HG02970 (cell line): Measurements from ENCODE around the gene REM2.

Experiments used
- ATAC-seq: cut with Tn5 transposase; IDR thresholded peaks from one replicate; pipeline ENCODE4 v1.9.1; 2021; ENCODE audit warnings: mild to moderate bottlenecking, moderate library complexity, moderate number of reproducible peaks; ENCODE audit not compliant: unreplicated experiment, low FRiP score

Gene REM2

GRCh38 chr14:22883173-22883976, at the start of gene REM2:
Gene REM2 (plus strand): TSS chr14:22883222. CDS start chr14:22883288, 66 bp downstream.
- no peak for ATAC-seq

DNA sequence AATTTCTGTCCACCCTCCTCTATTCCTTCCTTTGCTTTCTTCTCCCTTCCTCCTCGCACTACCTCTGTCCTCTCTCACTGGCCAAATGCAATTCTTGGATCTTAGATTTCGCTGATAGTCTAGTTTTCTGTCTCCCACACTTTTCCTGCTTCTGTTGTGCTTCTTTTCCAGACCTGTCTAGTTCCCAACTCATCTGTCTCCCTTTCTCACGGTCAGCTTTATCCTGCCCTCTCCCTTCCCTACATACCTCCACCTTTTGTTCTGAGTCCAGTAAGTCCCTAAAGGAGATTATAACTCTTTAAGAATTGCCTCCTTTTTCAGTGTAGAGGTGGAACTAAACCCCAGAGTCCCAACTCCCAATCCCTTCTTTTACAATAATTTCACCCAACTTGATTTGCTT, 47.5 kb upstream of the REM2 start:
- no peak for ATAC-seq

- ATAC-seq, result no peak
Observed at GRCh38 chr14:22836301-22837113, 46.5 kb upstream of the REM2 start, which contains the start of gene MMP14. Gene MMP14 (plus strand): TSS chr14:22836585. CDS start chr14:22836818, 233 bp downstream.

- no peak for ATAC-seq
Observed at GRCh38 chr14:22837114-22837749, 45.8 kb upstream of the REM2 start.

- ATAC-seq, result no peak
Observed at GRCh38 chr14:22837750-22838538, 45.1 kb upstream of the REM2 start.

DNA sequence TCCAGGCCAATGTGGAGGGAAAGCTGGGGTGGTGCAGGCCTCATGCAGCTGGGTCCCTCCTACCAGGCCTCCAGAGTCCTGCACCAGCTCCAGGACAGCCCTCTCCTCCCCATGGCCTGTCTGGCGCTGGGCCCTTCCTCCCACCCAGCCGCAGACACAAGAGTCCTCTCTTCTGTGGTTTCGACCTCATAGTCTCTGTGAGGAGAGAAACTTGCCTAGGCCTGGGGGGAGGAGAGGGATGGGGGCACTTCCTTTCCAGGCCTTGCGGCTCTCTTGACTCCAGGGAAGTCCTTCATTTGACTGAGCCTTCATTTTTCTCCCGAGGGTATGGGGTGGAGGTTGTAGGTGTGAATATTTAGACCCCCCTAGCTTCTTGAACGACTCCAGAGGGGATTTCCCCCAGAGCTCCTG, 44.4 kb upstream of the REM2 start:
- ATAC-seq, result no peak

DNA sequence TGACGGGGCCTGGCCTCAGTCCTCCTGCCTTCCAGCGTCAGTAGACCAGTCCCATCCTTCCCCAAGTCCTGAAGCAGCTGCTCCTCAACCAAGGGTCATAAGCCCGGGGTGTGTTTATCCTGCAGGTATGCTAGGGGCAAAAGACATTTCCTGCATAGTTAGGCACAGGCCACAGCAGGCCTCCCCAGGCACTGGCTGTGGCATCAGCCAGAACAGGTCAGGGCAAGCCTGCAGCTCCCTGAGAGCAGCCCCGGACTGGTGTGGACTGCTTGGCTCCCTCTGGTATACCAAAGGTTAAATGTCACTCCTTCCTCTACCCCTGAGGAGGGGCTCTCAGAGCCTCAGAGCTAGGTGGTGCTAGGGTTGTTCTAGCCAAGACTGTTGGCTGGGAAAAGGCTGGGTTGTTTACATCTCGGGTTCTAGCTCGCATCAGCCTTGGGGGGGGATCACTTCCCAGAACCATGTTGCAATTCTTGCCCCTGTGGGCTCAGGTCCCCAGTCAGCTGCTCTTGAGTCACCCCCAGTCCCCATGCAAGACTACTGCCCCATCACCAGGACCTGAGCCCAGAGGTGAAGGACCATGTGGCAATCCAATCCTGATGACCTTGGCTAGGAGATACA, 43.8 kb upstream of the REM2 start:
- no peak for ATAC-seq

DNA sequence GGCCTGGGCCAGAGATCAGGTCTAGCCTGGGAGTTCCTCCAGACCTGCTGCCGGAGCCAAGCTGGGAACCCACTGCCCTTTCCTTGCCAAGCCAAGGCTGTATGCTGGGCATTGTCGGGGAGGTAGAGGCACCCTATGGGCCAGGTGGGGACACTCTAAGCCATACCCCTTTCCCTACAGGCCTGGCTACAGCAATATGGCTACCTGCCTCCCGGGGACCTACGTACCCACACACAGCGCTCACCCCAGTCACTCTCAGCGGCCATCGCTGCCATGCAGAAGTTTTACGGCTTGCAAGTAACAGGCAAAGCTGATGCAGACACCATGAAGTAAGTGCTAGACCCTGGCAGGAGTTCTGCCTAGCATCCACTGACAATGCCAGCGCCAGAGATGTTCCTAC, 41.7 kb upstream of the REM2 start:
- ATAC-seq, result no peak

DNA sequence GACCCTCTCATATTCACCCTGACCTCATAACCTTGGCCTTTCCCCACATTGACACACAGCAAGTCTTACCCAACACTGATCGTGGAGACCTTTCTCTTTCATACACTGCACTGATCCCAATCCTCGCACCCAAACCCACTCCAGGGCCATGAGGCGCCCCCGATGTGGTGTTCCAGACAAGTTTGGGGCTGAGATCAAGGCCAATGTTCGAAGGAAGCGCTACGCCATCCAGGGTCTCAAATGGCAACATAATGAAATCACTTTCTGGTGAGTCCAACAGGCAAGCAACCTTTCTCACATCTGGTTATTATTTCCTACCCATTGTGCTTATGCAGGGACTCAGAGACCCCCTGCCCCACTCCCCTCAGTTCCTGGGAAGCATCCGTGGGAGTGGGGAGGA, 41.3 kb upstream of the REM2 start:
- ATAC-seq, result no peak

DNA sequence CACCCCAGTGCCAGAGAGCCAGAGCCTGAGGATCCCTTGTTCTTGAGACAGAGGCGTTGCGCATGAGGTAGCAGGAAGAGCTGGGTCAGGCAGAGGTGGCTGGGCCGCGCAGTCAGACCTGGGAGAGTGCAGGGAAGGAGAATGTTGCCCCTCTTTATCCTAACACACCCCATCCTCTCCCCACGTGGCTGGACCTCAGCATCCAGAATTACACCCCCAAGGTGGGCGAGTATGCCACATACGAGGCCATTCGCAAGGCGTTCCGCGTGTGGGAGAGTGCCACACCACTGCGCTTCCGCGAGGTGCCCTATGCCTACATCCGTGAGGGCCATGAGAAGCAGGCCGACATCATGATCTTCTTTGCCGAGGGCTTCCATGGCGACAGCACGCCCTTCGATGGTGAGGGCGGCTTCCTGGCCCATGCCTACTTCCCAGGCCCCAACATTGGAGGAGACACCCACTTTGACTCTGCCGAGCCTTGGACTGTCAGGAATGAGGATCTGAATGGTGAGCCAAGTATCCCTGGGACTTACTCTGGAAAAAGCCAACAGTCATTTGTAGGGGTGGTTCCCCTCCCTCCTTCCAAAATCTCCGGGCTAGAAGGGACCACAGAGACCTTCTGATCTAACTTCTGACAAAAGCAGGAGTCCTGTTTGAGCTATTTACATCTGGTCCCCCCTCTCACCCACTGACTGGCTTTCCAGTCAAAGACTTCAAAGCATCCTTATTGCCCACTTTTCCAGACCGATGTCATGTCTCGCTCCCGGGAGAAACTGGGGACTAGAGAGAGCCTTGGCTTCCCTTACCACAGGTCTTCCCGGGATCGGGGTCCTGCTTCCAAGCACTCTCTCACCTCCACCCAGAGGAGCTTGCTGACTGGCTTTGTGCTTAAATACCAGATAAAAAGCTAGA, 40.6 kb upstream of the REM2 start:
- ATAC-seq, result no peak

GRCh38 chr14:22843123-22843925, 39.7 kb upstream of the REM2 start:
- no peak for ATAC-seq

GRCh38 chr14:22844221-22845102, 38.6 kb upstream of the REM2 start:
- no peak for ATAC-seq

DNA sequence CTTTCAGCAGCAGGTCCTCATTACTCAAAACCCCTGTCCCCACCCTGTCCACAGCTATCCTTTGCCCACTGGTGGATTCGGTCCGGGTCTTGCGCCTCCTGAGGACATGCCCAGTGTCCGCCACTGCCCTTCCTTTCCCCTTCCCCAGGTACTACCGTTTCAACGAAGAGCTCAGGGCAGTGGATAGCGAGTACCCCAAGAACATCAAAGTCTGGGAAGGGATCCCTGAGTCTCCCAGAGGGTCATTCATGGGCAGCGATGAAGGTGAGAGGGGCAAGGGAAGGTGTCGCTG, 38.0 kb upstream of the REM2 start:
- no peak for ATAC-seq

DNA sequence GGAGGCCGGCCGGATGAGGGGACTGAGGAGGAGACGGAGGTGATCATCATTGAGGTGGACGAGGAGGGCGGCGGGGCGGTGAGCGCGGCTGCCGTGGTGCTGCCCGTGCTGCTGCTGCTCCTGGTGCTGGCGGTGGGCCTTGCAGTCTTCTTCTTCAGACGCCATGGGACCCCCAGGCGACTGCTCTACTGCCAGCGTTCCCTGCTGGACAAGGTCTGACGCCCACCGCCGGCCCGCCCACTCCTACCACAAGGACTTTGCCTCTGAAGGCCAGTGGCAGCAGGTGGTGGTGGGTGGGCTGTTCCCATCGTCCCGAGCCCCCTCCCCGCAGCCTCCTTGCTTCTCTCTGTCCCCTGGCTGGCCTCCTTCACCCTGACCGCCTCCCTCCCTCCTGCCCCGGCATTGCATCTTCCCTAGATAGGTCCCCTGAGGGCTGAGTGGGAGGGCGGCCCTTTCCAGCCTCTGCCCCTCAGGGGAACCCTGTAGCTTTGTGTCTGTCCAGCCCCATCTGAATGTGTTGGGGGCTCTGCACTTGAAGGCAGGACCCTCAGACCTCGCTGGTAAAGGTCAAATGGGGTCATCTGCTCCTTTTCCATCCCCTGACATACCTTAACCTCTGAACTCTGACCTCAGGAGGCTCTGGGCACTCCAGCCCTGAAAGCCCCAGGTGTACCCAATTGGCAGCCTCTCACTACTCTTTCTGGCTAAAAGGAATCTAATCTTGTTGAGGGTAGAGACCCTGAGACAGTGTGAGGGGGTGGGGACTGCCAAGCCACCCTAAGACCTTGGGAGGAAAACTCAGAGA, 37.0 kb upstream of the REM2 start:
- no peak for ATAC-seq

DNA sequence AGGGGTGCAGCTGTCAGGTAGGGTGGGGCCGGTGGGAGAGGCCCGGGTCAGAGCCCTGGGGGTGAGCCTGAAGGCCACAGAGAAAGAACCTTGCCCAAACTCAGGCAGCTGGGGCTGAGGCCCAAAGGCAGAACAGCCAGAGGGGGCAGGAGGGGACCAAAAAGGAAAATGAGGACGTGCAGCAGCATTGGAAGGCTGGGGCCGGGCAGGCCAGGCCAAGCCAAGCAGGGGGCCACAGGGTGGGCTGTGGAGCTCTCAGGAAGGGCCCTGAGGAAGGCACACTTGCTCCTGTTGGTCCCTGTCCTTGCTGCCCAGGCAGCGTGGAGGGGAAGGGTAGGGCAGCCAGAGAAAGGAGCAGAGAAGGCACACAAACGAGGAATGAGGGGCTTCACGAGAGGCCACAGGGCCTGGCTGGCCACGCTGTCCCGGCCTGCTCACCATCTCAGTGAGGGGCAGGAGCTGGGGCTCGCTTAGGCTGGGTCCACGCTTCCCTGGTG, 36.2 kb upstream of the REM2 start:
- no peak for ATAC-seq

GRCh38 chr14:22847661-22848341, 35.2 kb upstream of the REM2 start:
- ATAC-seq, result no peak
